Measurements from ENCODE around the gene TNK2.

DNA sequence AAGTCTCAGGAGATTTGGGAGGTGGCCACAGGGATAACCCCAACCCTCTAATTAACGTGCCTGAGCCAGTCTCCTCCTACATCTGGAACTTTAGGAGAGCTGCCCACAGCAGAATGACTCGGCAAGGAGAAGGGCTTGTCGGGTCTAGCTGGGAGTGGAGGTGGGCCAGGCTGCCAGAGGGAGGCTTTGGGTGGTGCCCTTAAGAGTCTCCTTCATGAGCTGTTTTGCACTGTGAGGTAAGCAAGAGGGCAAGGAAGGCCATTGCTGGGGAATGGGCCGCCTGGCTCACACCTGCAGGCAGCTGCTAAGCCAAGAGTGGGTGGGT, 3.6 kb upstream of the TNK2 start:
- TF ChIP-seq, protein P1, sequence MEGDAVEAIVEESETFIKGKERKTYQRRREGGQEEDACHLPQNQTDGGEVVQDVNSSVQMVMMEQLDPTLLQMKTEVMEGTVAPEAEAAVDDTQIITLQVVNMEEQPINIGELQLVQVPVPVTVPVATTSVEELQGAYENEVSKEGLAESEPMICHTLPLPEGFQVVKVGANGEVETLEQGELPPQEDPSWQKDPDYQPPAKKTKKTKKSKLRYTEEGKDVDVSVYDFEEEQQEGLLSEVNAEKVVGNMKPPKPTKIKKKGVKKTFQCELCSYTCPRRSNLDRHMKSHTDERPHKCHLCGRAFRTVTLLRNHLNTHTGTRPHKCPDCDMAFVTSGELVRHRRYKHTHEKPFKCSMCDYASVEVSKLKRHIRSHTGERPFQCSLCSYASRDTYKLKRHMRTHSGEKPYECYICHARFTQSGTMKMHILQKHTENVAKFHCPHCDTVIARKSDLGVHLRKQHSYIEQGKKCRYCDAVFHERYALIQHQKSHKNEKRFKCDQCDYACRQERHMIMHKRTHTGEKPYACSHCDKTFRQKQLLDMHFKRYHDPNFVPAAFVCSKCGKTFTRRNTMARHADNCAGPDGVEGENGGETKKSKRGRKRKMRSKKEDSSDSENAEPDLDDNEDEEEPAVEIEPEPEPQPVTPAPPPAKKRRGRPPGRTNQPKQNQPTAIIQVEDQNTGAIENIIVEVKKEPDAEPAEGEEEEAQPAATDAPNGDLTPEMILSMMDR (conservative IDR thresholded peaks at IDR 0.05; ENCODE audit: low read length): no peak
- no peak for TF ChIP-seq EZH2phosphoT487 (IDR thresholded peaks at IDR 0.05; ENCODE audit: borderline replicate concordance, low read depth, low read length)

Data from OCI-LY7 (cell line).